ENCODE measurements around the gene DDX53.

DNA sequence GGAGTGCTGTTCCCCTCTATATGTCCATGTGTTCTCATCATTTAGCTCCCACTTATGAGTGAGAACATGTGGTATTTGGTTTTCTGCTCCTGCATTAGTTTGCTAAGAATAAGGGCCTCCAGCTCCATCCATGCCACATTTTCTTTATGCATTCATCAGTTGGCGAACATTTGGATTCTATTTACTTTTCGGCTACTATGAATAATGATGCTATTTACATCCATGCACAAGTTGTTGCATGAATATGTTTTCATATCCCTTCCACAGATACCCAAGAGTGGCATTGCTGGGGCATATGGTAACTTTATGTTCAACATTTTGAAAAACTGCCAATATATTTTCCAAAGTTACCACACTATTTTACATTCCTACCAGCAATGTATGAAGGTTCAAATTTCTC lies 13.8 kb upstream of the DDX53 start:
- TF ChIP-seq, protein P1, sequence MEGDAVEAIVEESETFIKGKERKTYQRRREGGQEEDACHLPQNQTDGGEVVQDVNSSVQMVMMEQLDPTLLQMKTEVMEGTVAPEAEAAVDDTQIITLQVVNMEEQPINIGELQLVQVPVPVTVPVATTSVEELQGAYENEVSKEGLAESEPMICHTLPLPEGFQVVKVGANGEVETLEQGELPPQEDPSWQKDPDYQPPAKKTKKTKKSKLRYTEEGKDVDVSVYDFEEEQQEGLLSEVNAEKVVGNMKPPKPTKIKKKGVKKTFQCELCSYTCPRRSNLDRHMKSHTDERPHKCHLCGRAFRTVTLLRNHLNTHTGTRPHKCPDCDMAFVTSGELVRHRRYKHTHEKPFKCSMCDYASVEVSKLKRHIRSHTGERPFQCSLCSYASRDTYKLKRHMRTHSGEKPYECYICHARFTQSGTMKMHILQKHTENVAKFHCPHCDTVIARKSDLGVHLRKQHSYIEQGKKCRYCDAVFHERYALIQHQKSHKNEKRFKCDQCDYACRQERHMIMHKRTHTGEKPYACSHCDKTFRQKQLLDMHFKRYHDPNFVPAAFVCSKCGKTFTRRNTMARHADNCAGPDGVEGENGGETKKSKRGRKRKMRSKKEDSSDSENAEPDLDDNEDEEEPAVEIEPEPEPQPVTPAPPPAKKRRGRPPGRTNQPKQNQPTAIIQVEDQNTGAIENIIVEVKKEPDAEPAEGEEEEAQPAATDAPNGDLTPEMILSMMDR (IDR thresholded peaks at IDR 0.05) = no peak
- no peak for TF ChIP-seq POLR2A (IDR thresholded peaks at IDR 0.05)
